Fibroblast of skin of left biceps (primary cell): ENCODE results near the gene NPHP4.

Experiments
- DNase-seq, 2 experiments: peaks; one replicate each; pipeline ENCODE4 v3.0.0-alpha.2; 2013; ENCODE audit warnings: low read depth in 2 of 2

NPHP4 gene

DNA sequence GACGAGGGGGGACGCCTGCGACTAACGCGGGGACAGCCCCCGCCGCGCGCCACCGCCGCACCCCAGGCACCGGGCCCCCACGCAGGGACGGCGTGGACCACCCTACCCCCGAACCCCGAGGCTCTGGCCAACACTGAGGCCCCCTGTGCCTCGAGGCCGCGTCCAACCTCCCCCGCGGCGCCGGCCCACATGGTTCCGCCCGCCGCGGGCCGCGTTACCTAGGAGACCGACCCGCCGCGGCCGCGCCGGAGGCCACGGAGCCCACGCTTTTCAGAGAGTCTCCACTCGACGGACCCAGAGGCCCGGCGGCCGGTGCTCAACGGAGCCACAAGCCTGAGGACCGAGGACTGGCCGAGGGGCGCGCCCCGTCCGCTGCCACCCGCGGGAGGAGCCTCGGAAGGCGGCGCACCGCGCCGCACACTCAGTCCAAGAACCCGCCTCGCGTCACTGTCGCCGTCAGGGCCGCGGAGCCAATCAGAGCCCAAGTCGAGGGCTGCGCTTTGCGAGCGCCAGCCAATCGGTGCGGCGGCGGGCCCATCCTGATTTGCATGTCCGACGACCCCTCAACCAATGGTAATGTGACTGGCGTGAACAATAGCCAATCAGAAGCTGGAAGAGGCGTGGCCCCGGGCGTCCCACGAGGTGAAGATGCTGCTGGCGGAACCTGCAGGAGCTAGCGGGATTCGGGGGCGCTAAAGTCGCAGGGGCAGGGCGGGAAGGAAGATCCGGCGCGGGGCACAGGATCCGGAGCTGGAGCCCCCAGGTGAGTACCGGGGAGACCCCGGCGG, at the start of gene NPHP4:
TSS of gene NPHP4 (minus strand) at position 400 of the 788 bp plus-strand sequence. CDS start 6,136 bp downstream, outside the sequence.
- DNase-seq, result peak; percentile 100

DNA sequence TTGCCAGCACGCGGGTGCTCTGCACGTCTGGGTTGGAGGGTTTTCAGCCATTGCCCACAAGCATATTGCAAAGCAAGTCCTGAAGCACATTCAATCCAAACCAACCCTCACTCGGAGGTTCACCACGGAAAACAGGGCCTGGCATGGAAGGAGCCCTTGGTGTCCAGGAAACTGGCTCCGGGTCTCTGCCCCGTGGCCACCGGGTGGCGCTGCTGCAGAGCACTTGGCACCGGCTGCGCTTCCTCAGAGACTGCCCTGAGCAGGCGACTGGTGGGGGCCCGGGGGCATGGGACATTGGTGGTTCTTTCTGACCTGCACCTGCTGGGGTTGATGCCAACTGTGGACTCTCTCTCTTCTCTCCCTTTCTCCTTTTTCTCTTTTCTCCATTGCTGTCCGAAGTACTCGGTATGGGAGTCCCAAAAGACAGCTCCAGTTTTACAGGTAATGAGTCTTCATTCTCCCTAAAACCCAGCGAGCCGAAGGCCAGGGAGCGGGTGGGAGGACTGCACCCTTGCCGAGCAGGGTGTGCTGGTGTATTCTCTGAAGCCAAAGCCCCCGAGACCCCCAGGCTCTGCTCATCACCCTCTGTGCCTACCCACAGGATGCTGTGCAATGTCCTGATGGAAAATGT, 49.3 kb upstream of the NPHP4 start:
- no peak for DNase-seq

DNA sequence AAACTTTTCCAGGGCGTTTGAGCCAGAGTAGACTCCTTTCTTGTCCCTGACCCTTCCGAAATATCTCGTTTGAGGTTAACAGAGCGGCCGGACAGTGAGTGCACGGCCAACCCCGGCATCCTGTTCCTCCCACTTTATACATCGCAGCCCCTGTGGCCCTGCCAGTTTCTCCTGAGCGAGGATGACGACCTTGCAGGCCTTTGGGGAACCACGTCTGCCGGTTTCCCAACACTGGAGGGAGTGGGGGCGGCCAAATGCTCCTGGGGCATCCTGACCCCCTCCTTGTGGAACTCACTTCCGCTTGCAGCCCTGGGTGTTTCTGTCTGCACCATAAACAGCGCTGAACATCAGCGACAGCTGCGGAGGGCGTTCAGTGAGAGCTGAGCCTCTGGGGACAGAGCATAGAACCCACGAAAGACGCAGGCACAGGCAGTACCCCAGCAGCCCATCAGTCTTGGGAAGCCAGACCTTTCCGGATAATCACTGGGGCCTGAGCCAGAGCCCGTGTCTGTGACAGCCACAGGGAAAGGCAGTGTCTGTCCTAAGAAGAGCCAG, 48.7 kb upstream of the NPHP4 start:
- no peak for DNase-seq

DNA sequence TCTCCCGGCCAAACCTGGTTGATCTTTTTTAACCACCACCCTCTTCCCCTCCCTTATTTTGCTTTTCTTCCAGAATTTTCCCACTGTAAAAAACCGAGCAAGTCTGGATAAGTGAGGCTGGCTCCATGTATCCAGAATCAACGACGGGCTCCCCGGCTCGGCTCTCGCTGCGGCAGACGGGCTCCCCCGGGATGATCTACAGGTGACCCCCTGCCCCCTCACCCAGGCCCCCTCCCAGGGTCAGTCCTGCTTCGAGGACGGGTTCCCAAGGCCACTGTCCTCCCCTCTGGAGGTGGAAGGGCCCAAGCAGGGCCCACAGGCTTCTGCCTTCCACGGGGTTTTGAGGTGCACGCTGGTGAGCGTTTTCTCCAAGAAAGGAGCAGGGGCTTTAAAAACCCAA, 48.2 kb upstream of the NPHP4 start:
- no peak for DNase-seq

DNA sequence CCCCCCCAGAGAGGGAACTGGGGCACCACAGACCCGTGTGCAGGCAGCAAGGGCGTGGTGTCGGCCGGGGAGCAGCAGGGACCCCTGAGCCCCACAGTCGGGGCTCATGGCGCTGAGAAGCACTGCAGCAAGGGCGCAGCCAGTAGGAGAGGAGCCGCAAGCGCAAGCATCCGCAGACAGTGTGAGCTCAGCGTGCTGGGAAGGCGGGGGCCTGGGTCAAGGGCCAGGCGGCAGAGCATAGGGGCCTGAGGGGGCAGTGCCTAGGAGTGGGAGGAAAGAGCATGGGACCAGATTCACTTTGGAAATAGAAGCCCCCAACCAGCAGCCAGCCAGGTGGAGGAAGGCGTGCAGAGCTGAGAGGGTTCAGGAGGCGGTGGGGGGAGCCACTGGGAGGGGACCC, 46.8 kb upstream of the NPHP4 start:
- DNase-seq, result no peak

DNA sequence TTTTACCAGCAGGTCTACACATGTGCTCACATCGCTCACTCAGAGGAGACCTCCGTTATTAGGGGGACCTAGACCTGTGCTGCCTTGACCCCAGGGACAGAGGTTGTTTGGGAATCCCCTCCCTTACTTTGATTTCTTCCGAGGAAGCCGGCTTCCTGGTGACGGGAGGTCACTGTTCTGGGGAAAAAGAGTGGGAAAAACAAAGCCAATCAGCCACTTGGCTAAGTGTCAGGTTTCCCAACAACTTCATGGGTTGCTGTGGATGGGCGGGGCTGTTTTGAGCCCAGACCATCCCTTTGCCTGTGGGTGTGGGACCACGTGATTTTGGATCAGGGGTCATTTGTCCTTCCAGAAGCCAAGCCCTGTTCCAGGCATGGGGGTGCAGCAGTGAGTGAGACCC, 46.4 kb upstream of the NPHP4 start:
- DNase-seq, result no peak

DNA sequence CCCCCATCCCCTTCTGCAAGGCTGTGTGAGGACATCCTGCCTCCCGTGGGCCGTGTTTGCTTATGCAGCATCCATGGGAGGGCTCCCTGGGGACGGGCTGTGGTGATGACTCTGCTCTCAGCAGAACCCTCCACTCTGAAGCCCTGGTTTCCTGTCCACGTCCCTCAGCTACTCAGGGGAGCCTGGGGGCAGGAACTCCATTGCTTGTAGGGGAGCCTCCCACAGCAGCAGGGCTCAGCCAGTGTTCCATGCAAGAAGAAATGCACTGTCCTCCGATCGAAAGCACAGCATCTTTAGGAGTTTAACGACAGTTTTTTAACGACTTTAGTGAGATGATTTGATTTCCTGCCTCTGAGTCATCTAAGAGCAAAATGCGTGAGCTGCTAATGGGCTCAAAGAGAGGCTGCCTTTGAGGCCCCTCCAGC, 45.1 kb upstream of the NPHP4 start:
- DNase-seq, result peak; percentile 52 to 61

DNA sequence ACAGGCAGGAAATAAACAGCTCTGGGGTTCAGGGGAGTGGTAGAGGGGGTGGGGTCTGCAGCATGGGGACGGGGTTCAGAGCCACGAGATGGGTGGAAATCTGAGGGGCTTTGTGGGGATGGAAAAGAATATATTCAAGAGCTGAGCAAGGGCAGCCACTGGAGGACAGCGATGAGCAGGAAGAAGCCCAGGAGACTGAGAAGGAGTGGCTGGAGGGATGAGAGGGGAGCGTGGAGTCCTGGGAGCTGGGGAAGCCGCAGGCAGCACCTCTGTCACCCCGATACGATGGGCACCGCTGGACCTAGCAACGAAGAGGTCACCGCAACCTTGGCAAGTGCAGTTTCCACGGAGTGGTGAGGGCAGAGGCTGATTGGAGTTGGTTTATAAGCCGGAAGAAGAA, 43.5 kb upstream of the NPHP4 start:
- no peak for DNase-seq

DNA sequence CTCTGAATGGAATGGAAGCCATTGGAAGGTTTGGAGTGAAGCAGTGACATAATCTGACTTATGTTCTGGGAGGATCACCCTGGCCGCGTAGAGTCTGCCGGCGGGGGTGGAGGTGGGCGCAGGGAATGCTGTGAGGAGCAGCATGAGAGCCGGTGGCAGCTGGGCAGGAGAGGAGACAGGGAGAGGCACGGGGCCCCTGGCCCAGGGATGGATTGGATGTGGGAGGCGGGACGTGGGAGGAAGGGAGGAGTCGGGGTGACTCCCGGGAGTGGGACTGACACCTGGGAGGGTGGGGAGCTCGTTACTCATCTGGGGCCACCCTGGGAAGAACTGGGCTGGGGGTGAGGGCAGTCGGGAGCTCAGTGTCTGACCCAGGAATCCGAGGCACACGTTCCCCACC, 43.1 kb upstream of the NPHP4 start:
- DNase-seq, result no peak

DNA sequence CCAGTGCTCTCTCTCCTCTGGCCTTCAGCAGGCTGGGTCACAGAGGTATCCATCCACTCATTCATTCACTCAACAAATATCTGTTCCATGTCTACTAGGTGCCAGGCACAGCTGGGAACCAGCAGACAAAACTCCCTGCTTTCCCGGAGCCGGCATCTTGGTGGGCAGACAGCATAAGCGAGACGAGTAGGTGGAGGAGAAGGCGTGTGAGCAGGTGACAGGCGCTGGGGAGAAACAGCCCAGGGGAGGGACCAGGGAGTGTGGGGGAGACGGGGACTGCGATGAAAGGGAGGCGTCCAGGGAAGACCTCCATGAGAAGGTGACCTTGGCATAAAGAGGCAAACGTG, 42.5 kb upstream of the NPHP4 start:
- DNase-seq, result no peak

DNA sequence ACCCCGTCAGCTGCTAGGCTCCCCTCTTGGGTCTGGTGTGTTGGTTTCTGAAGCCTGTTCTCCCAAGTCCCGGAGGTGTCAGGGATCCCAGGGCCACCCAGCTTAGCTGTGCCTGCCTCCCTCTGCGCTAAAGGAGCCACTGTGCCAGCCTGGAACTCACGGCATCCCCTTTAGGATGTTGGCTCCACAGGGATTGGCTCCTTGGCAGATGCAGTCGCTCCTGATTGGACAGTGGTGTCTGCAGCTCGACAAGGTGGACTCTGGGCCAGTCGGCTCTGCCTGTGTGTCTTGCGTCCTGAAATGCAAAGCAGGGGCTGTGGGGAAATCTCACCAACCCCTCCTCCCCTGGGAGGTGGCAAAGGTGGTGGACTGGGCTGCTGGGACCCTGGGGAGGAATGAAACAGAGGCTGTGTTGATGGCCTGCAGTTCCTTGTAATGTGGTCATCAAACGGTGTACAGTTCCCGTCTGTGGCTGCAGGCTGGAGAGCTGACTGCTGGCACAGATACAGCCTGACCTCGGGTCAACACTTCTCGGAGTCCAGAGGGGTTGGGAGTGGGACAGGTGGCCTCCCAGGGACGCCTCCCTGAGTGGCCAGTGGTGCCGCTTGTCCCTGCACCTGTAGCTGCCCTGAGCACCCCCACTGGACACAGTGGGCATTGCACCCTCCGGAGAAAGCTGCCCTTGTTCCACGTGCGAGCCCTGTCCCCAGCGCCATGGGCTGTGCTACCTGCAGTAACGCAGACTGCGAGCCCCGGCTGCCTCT, 41.9 kb upstream of the NPHP4 start:
- no peak for DNase-seq

DNA sequence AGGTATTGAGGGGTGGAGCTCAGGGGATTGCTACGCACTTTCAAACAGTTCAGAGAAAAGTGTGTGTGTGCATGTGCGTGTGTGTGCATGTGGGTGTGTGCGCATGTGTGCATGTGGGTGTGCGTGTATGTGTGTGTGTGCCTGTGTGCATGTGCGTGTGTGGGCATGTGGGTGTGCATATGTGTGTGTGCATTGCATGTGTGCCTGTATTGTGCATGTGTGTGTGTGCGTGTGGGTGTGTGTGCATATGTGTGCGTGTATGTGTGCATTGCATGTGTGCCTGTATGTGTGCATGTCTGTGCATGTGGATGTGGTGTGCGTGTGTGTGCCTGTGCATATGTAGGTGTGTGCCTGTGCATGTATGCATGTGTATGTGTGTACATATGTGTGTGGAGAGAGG, 40.9 kb upstream of the NPHP4 start:
- DNase-seq, result no peak

DNA sequence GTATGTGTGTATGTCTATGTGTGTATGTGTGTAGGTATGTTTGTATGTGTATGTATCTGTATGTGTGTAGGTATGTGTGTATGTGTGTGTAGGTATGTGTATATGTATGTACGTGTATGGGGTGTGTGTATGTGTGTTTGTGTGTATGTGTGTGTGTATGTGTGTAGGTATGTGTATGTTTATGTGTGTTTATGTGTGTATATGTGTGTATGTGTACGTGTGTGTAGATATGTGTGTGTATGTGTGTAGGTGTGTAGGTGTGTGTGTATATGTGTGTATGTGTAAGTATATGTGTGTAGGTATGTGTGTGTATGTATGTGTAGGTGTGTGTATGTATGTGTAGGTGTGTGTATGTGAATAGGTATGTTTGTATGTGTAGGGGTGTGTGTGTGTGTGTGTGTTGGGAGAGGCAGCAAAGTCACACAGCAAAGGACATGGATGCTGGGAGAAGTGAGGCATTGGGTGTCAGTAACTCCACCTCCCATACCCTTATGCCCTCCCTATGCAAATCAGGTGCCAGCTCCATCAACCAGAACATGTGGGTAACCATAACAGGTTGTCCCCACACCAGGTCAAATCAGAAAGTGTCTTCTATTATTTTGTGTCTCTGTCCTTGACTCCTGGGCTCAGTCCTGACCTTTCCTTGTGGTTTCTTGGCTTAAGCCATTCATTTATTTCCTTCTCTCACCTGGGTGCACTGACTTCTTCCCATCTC, 38.5 kb upstream of the NPHP4 start:
- no peak for DNase-seq

DNA sequence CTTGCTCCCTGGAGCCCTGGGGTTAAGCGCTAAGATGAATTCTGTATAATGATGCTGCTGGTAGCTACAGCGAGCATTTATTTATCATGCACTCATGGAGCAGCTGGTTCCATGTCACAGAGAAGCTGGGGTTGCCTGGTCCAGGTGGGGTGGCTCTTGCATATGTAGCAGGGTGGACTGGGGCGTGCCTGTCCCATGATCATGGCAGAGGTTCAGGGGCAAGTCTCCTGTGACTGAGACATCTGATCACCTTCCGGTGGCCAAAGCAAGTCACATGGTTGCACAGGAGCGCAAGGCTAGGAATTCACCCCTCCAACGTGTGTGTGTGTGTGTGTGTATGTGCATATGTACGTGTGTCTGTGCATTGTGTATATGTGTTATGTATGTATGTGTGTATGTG, 37.9 kb upstream of the NPHP4 start:
- no peak for DNase-seq

DNA sequence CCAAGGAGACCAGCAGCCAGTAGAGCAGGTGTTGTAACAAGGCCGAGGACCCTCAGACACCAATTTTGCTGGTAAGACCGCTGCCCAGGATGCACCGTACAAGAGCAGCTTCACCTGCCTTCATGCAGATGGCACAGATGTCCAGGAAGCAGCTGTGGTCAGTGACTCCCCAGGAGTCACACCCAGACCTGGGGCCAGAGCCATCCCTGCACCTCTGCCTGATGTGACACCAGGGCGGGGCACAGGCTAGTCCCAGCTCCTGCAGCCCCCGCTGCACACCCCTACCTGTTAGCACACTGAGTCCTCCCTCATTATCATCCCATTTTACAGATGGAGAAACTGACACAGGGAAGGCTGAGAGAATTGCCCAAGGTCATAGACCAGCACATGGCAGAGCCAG, 37.1 kb upstream of the NPHP4 start:
- DNase-seq, result no peak

DNA sequence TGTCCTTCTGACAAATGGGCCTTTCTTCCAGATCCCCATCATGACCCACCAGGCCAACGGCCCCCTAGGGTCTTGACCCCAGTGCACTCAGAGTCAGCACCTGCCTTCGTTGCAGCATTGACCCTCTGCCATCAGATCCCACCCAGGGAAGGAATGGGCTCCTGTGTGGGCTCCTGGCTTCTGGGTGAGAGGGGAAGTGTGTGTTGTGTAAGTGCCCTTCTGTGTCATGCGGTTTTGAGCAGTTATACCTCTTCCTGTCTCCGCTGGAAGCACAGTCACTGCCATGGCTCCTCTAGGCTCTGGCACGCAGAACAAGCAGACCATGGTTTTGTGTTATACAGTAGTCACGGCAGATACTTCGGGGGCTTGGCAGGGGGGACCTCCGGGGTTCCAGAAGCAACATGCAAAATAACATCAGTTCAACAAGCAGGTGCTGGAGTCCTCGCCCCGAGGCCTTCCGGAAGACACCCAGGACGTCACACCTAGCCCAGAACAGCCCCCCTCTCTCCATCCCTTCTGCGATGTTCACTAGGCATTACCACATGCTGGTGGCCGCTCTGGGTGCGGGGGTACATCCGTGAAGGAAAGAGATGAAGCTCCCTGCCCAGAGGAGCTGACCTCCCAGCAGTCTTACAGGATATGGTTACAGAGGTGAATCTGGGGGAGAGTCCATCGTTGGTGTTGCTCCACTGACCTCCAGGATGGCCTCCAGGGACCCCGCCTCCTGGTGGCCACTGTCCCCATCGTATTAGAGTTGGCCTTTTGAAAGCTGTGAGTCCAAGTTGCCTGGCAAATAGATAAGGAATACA, 36.0 kb upstream of the NPHP4 start:
- DNase-seq, result no peak

DNA sequence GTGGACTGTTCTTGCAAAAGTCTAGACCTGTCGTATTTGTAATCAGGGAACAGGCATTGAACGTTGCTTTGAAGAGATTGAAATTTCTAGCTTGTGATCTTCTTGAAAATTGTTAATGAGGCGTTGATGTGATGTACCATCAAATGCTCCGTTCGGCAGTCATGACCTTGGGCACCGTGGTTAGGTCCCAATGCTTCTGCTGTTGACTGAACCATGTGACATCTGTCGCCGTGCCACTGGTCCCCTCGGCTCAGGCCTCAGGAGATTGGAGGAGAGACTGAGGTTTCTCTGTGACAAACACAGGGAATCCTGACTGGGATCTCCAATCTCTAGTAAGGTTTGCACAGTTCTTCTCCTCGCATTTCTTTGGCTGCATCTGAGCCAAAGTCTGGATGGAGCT, 35.4 kb upstream of the NPHP4 start:
- no peak for DNase-seq

DNA sequence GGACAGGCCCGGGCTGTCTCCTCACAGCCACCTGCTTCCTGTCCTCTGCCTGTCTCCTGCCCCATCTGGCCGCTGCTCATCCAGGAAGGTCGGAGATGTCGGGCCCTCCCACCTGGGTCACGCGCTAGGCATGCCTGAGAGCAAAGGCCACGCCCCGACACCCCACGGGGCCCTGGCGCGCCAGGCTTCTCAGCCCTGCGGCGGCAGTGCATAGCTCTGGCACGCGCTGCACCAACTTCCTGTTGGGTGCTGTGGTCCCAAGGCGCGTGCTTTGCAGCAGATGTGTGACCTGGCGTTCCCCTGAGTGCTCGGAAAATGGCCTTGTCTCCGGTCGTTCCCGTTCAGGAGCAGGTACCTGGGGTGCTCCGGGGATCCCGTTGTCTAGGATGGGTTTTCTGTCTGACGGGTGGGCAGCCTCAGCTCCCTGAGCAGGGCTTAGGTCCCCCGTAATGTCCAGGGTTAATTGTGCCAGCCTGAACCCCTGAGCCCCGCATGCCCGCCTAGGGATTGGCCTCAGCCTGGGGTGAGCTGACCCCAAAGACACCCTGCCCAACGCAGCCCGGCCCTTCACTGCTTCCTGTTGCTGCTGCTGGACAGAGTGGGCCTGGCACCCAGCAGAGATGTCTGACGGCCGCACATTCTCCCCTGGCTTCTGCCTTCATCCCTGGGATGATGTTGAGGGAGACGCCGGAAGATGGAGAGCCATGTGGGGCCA, 34.0 kb upstream of the NPHP4 start:
- DNase-seq, result no peak

DNA sequence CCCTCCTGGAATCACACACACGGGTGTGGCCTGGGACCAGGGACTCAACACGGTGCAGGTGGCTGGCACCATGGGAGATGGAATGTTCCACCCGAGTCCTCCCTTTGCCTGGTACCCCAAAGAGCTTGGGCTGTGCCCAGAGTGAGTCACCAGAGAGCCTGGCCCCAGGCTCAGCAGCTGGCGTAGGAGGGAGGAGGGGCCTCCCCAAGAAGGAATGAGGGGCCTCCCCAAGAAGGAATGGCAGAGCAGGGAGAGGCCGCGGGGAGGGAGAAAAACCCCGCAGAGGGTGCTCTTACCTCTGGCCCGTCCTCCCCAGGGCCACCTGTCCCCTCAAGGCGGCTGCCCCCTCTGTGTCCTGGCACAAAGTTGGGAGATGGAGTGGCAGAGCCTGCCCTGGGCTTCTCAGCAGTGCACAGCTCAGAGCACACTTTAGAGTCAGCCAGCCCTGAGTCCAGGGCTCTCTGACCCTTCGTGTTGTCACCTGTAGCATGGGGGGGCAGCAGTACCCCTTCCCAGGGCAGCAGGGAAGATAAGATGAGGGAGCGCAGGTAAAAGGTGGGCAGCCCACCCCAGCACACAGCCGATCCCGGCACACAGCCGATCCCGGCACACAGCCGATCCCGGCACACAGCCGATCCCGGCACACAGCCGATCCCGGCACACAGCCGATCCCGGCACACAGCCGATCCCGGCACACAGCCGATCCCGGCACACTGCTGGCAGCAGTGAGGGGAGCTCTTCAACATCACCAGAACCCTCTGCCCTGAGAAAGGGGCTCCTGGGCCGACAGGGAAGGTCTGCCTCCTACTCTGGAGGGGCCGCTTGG, 33.3 kb upstream of the NPHP4 start:
- DNase-seq, result no peak

DNA sequence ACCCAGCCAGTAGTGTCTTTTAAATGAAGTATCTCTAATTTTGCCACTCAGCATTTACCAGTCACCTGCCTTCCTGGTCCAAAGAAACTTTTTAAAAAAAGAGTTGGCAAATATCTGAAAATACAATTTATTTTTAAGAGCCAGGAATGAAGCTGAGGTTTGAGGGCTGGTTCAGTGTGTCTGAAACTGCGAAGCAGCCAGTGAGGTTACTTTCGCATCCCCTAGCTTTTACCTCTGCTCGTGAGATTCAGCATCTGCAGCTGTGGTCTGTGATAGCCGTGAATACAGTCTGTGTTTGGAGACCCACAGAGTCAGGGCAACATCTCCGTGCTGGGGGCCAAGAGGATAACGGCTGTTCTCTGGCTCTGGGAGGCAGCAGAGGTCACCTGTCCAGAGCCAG, 32.2 kb upstream of the NPHP4 start:
- DNase-seq, result no peak
